Kidney epithelial cell (primary cell): Measurements from ENCODE around the gene MAD1L1. TPM values are rescaled to one million over a fixed set of nuclear protein-coding genes. Genes with fewer than 3 reads are reported as not detected.

Experiments
- DNase-seq: peaks from one replicate; pipeline ENCODE4 v3.0.0-alpha.2; 2010; ENCODE audit warnings: low read depth
- H3K27me3 ChIP-seq: 2 replicates; pipeline ENCODE4 v1.6.0; 2011; ENCODE audit warnings: low read length; ENCODE audit not compliant: control insufficient read depth, insufficient read depth
- H3K36me3 ChIP-seq: 2 replicates; pipeline ENCODE4 v1.5.1; 2011; ENCODE audit warnings: low read length; ENCODE audit not compliant: control insufficient read depth, insufficient read depth
- H3K4me3 ChIP-seq: 2 replicates; pipeline ENCODE4 v1.5.1; 2011; ENCODE audit warnings: low read depth, mild to moderate bottlenecking, control low read depth, low read length
- total RNA-seq: library from RNA; depleted of rRNA; stranded (reverse); fragments of >200 nt; gene quantifications from 2 replicates; pipeline ENCODE4 v1.2.3, GENCODE V29; 2015
- TF ChIP-seq, protein P1 (sequence below): IDR thresholded peaks from 2 replicates; pipeline ENCODE4 v1.5.1; 2011; ENCODE audit warnings: mild to moderate bottlenecking, moderate library complexity, low read length, control low read depth, inconsistent platforms; ENCODE audit not compliant: insufficient read depth, poor library complexity, severe bottlenecking

Gene MAD1L1
- total RNA-seq, 1 donor from 2014 or later: 61.2 TPM

GRCh38 chr7:2173189-2173827, 59.4 kb downstream of the MAD1L1 start:
- TF ChIP-seq, protein P1, sequence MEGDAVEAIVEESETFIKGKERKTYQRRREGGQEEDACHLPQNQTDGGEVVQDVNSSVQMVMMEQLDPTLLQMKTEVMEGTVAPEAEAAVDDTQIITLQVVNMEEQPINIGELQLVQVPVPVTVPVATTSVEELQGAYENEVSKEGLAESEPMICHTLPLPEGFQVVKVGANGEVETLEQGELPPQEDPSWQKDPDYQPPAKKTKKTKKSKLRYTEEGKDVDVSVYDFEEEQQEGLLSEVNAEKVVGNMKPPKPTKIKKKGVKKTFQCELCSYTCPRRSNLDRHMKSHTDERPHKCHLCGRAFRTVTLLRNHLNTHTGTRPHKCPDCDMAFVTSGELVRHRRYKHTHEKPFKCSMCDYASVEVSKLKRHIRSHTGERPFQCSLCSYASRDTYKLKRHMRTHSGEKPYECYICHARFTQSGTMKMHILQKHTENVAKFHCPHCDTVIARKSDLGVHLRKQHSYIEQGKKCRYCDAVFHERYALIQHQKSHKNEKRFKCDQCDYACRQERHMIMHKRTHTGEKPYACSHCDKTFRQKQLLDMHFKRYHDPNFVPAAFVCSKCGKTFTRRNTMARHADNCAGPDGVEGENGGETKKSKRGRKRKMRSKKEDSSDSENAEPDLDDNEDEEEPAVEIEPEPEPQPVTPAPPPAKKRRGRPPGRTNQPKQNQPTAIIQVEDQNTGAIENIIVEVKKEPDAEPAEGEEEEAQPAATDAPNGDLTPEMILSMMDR: no peak
- DNase-seq: no peak
- Histone ChIP-seq H3K27me3 (no peaks in the 10 kb centered on the region), H3K4me3 (no peak overlapping the region), H3K36me3 (no peaks in the 10 kb centered on the region)

- no peak for DNase-seq
- Histone ChIP-seq H3K27me3 (no peaks in the 10 kb centered on the region), H3K36me3 (no peaks in the 10 kb centered on the region), H3K4me3 (no peak overlapping the region)
- TF ChIP-seq, protein P1: no peak
These were observed 60.2 kb downstream of the MAD1L1 start for GRCh38 chr7:2172311-2173188.

GRCh38 chr7:2171855-2172254, 60.9 kb downstream of the MAD1L1 start:
- H3K36me3 ChIP-seq: no peaks in the 10 kb centered on the region
- no peak for DNase-seq
- TF ChIP-seq, protein P1: no peak
- no peak overlapping the region for H3K4me3 ChIP-seq
- no peaks in the 10 kb centered on the region for H3K27me3 ChIP-seq

- Histone ChIP-seq H3K4me3 (no peak overlapping the region), H3K27me3 (no peaks in the 10 kb centered on the region), H3K36me3 (no peaks in the 10 kb centered on the region)
- TF ChIP-seq, protein P1: no peak
- DNase-seq: no peak
These were observed 61.9 kb downstream of the MAD1L1 start for GRCh38 chr7:2170576-2171521.

- TF ChIP-seq, protein P1: no peak
- Histone ChIP-seq H3K4me3 (no peak overlapping the region), H3K36me3 (no peaks in the 10 kb centered on the region), H3K27me3 (no peaks in the 10 kb centered on the region)
- no peak for DNase-seq
These were observed 62.7 kb downstream of the MAD1L1 start for GRCh38 chr7:2169923-2170575.
